Measurements from ENCODE around the gene USP33.
"Not testable (repeated sequence)": the region's sequence is repeated elsewhere in the genome, so short reads cannot be mapped to it uniquely, and the experiment has no call there.

USP33 gene

DNA sequence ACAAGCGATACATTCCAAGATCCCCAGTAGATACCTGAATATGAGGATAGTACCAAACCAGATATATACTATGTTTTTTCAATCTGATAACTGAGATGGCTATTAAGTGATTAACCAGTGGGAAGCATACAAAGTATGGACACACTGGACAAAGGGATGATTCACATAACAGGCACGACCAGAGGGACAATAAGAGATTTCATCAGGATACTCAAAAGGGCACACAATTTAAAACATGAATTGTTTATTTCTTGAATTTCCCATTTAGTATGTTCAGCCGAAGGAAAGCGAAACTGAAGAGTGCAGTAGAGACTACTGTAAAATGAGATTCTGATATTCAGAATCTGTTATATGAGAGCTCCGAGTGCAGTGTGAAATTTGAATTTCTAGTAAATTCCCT, 87.8 kb downstream of the USP33 start:
- DNase-seq (ENCODE audit: low spot score): no peak

DNA sequence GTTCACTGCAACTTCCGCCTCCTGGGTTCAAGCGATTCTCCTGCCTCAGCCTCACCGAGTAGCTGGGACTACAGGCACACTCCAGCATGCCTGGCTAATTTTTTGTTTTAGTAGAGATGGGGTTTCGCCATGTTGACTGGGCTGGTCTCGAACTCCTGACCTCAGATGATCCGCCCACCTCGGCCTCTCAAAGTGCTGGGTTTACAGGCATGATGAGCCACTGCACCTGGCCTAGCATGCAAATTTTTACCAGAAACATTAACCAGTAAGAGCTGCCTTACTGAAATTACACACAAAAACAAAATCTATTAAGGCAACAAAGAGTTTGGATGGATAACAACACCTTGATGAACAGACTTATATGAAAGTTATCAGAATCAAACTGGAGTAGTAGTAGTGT, 89.3 kb downstream of the USP33 start:
- DNase-seq (ENCODE audit: low spot score): no peak

DNA sequence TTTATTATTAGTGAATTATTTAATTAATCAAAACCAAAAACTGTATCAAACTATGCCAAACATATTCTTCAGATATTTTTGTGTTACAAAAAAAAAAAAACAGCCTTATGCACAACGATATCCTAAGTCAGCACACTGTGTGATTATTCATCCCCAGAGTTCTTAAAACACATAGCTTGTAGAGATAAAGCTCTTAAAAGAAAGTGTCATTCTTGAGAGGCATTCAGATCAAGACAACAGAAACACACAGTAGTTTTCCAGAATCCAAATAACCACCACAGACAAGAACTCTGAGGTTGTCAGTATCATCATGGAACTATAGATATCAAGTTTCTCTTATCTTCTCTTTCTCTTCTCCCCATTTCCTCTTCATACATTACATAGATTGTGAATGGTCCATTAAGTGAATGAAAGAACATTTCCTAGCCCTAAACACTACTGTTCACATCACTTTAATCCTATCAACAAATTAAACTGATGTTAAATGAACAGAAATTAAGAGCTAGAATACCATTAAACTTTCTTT, 90.7 kb downstream of the USP33 start:
- DNase-seq (ENCODE audit: low spot score): no peak

DNA sequence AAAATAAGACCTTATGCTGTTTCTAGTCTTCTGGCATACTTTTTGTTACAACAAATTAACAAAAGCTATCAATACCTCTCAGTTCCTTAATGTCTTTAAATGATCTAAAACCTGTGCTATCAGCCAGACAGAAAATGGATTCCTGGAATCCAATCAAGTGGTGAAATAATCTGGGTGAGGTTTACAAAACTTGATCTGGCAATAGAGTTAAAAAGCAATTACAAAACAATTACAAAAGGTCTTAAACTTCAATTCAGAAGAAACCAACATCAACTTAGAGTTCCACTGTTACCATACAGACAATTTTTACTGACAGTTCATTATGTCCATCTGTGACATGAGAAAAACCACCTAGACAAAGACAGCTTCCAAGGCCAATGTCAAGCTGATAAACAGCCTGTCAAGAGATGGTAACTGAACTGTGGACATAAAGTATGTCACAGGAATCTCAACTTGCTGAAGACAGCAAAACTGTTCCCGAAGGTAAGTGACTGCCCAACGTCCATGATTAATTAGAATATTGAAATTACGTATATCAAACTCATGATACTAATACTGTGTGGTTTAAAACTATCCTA, 94.6 kb downstream of the USP33 start:
- DNase-seq (ENCODE audit: low spot score): no peak

DNA sequence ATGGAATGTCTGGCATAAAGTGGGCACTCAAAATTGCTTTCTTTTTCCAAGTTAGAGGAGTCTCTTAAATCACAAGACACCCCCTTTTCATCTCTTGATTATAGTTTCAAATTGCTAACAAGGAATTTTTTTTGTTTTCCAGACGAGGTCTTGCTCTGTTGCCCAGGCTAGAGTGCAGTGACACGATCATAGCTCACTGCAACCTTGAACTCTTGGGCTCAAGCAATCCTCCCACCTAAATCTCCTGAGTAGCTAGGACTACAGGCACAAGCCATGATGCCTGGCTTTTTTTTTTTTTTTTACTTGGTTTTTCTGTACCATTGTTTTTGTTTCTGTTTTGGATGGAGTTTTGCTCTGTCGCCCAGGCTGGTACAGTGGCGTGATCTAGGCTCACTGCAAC, 98.0 kb downstream of the USP33 start:
- DNase-seq (ENCODE audit: low spot score): no peak

DNA sequence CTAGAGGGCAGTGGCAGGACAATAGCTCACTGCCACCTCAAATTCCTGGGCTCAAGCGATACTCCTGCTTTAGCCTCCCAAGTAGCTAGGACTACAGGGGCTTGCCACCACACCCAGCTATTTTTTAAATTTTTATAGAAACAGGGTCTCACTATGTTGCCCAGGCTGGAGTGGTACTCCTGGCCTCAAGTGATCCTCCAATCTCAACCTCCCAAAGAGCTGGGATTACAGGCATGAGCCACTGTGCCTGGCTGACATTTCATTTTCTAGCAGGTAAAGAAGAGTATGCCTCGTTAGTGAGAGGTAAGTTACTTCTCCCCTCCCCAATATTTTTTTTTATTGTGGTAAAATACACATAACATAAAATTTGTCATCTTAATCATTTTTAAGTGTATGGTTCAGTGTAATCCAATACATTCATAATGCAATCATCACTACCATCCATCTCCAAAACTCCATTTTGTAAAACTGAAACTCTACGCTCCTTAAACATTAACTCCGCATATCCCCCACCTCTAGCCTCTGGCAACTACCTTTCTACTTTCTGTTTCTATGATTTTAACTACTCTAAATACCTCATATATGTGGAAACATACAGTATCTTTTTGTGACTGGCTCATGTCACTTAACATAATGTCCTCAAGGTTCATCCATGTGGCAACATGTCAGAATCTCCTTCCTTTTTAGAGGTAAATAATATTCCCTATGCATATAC, 99.6 kb downstream of the USP33 start:
- no peak for DNase-seq (ENCODE audit: low spot score)

DNA sequence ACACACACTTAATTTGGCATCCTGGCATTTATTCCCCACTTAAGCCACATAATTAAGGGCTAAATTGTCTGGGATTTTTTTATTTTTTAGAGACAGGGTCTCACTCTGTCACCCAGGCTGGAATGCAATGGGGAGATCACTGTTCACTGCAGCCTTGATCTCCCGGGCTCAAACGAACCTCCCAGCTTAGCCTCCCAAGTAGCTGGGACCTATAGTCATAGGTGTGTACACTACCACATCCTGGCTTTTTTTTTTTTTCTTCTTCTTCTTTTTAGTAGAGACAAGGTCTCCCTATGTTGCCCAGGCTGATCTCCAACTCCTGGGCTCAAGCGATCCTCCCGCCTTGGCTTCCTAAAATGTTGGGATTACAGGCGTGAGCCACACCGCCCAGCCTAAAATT, 101.4 kb downstream of the USP33 start:
- DNase-seq (ENCODE audit: low spot score): no peak

DNA sequence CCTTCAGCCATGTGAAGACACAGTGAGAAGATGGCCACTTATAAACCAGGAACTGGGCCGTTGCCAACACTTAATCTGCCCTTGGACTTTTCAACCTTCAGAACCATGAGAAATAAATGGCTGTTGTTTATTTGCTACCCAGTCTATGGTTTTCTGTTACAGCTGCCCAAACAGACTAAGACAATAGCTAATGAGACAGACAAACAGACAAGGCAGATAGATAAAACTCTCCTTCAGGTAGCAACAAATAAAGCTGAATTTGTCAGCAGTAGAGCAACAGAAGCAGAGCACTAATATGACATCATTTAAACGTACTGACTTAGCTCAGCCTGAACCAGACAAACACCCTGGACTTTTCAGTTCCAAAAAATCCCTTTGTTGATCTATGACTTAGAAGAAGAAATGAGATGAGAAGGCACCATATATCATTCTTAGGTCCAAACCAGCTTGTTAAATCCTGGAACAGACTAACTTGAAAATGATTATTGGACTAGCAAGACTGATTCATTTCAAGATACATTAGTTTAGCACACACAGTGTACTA, 104.1 kb downstream of the USP33 start:
- no peak for DNase-seq (ENCODE audit: low spot score)

DNA sequence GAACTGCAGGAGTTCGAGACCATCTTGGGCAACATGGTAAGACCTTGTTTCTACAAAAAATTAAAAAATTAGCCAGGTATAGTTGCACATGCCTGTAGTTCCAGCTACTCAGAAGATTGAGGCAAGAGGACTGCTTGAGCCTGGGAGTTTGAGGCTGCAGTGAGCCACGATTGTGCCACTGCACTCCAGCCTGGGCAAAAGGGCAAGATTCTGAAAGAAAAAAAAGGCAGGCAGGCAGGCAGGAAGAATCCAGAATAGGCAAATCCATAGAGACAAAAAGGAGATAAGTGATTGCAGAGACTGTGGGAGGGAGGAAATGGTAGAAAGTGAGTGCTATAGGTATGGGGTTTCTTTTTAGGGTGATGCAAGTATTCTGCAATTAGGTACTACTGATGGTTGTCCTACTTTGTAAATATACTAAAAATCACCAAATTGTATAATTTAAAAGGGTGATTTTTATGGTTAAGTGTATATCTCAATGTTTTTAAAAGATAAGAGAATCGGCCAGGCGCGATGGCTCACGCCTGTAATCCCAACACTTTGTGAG, 106.6 kb downstream of the USP33 start:
- no peak for DNase-seq (ENCODE audit: low spot score)

DNA sequence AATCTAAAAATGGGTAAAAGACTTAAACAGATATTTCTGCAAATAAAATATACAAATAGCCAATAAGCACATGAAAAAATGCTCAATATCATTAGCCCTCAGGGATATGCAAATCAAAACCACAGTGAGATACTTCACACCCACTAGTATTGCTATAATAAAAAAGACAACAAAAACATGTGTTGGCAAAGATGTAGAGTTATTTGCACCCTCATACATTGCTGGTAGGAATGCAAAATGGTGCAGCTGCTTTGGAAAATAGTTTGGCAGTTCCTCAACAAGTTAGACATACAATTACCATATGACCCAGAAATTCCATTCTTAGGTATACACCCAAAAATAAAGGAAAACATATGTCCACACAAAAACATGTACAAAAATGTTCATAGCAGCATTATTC, 107.4 kb downstream of the USP33 start:
- no peak for DNase-seq (ENCODE audit: low spot score)

DNA sequence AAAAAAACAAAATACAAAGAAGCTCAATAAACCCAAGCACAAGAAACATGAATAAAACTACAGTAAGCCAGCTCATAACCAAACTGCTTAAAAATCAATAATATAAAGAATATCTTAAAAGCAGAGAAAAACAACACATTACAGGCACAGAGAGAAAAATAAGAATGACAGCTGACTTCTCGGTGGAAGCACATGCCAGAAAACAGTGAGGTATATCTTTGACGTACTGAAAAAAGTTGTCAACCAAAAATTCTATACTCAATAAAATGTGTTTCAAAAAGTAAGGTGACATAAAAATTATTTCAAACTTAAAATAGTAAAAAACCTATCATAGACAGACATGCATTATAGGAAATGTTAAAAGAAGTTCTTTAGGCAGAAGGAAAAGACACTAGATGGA, 110.5 kb downstream of the USP33 start:
- DNase-seq (ENCODE audit: low spot score): no peak

DNA sequence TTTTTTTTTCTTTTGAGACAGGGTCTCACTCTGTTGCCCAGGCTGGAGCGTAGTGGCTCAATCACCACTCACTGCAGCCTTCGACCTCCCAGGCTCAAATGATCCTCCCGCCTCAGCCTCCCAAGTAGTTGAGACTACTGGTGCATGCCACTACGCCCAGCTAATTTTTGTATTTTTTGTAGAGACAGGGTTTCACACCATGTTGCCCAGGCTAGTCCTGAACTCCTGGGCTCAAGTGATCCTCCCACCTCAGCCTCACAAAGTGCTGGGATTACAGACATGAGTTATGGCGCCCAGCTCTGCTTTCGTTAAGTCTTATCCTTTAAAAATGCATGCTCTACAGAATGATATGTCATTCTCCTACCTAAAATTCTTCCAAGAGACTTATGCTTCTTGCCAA, 113.4 kb downstream of the USP33 start:
- not testable (repeated sequence) for DNase-seq (ENCODE audit: low spot score)

Data from CD4-positive, alpha-beta T cell treated with Interleukin-15 for 4 hours (primary cell).